Type B pancreatic cell (in vitro differentiated cells): ENCODE results near the gene DOCK4. TPM values are rescaled to one million over a fixed set of nuclear protein-coding genes. Genes with fewer than 3 reads are reported as not detected.

Experiments
- DNase-seq: peaks from one replicate; pipeline ENCODE4 v3.0.0; 2021; ENCODE audit warnings: mixed read lengths; ENCODE audit not compliant: unreplicated experiment; ENCODE audit errors: extremely low spot score
- H3K27ac Mint-ChIP-seq: 2 replicates; pipeline ENCODE4 v1.8.0; 2021; ENCODE audit warnings: mild to moderate bottlenecking, mixed read lengths
- H3K27me3 Mint-ChIP-seq: 2 replicates; pipeline ENCODE4 v1.8.0; 2021; ENCODE audit warnings: mixed read lengths
- H3K36me3 Mint-ChIP-seq: 2 replicates; pipeline ENCODE4 v1.8.0; 2021; ENCODE audit warnings: mixed read lengths
- H3K4me1 Mint-ChIP-seq: one replicate; pipeline ENCODE4 v1.8.0; 2021; ENCODE audit warnings: mixed read lengths; ENCODE audit not compliant: unreplicated experiment
- H3K4me3 Mint-ChIP-seq: 2 replicates; pipeline ENCODE4 v1.8.0; 2021; ENCODE audit warnings: mild to moderate bottlenecking, mixed read lengths
- H3K9me3 Mint-ChIP-seq: 2 replicates; pipeline ENCODE4 v1.8.0; 2021; ENCODE audit warnings: mixed read lengths
- CTCF ChIP-seq: fragments of 200-600 bp; sonication (generic); conservative IDR thresholded peaks from 2 replicates; pipeline ENCODE4 v1.5.0; 2021; ENCODE audit warnings: antibody characterized with exemption, mild to moderate bottlenecking
- total RNA-seq: library from RNA; stranded (reverse); gene quantifications from 2 replicates; pipeline ENCODE4 v1.2.1, GENCODE V29; 2021; ENCODE audit warnings: low replicate concordance

The DOCK4 gene
- total RNA-seq, 1 donor from 2014 or later = 24.6 TPM

GRCh38 chr7:112079673-112080072, 126.5 kb downstream of the DOCK4 start:
- Mint-ChIP-seq H3K4me1 (peaks cover 2% of the 10 kb centered on the region), H3K4me3 (no peak overlapping the region), H3K36me3 (no peaks in the 10 kb centered on the region), H3K9me3 (no peaks in the 10 kb centered on the region), H3K27ac (no peak overlapping the region), H3K27me3 (no peaks in the 10 kb centered on the region)
- no peak for DNase-seq
- peak; percentile 31 for TF ChIP-seq CTCF

- Mint-ChIP-seq H3K36me3 (no peaks in the 10 kb centered on the region), H3K27me3 (no peaks in the 10 kb centered on the region), H3K9me3 (no peaks in the 10 kb centered on the region), H3K4me1 (no peaks in the 10 kb centered on the region), H3K27ac (no peak overlapping the region), H3K4me3 (no peak overlapping the region)
- TF ChIP-seq CTCF = no peak
- no peak for DNase-seq
Measured at GRCh38 chr7:112079122-112079521, 127.1 kb downstream of the DOCK4 start.

- TF ChIP-seq CTCF = no peak
- Mint-ChIP-seq H3K4me1 (no peaks in the 10 kb centered on the region), H3K4me3 (no peak overlapping the region), H3K27me3 (no peaks in the 10 kb centered on the region), H3K9me3 (no peaks in the 10 kb centered on the region), H3K27ac (no peak overlapping the region), H3K36me3 (no peaks in the 10 kb centered on the region)
- DNase-seq = no peak
Measured at GRCh38 chr7:112076324-112076723, 129.9 kb downstream of the DOCK4 start.

- H3K27ac Mint-ChIP-seq = no peak overlapping the region
- no peak overlapping the region for H3K4me3 Mint-ChIP-seq
- TF ChIP-seq CTCF = no peak
- no peaks in the 10 kb centered on the region for H3K27me3 Mint-ChIP-seq
- H3K36me3 Mint-ChIP-seq = no peaks in the 10 kb centered on the region
- DNase-seq = no peak
- H3K9me3 Mint-ChIP-seq = peaks cover 6% of the 10 kb centered on the region
- no peaks in the 10 kb centered on the region for H3K4me1 Mint-ChIP-seq
Measured at GRCh38 chr7:112074464-112074863, 131.7 kb downstream of the DOCK4 start.

- peaks cover 9% of the 10 kb centered on the region for H3K9me3 Mint-ChIP-seq
- H3K4me1 Mint-ChIP-seq = no peaks in the 10 kb centered on the region
- no peak overlapping the region for H3K27ac Mint-ChIP-seq
- no peak overlapping the region for H3K4me3 Mint-ChIP-seq
- no peak for DNase-seq
- no peaks in the 10 kb centered on the region for H3K36me3 Mint-ChIP-seq
- no peaks in the 10 kb centered on the region for H3K27me3 Mint-ChIP-seq
- no peak for TF ChIP-seq CTCF
Measured at GRCh38 chr7:112073530-112073929, 132.7 kb downstream of the DOCK4 start.
